ENCODE measurements around the gene LRPPRC. TPM values are rescaled to one million over a fixed set of nuclear protein-coding genes. Genes with fewer than 3 reads are reported as not detected.

The LRPPRC gene
- total and polyA plus RNA-seq, 10 of the 15 experiments (the other 5 are each of a cell fraction or from before 2014, with no cell fraction given) = 34.1 to 152 (median 97.0) TPM

GRCh38 chr2:43879261-43879660 lies 116.5 kb downstream of the LRPPRC start:
- in situ Hi-C loops (cut with MboI) = no loop called here
- Histone ChIP-seq H3K36me3 (ENCODE audit: control insufficient read depth in 2 of 2, insufficient read depth in 2 of 2, low read length in 1 of 2) (no peaks in the 10 kb centered on the region), H3K79me2 (ENCODE audit: control insufficient read depth, insufficient read depth, low read length) (no peaks in the 10 kb centered on the region), H3K27me3 (replicated peaks in 1 of 2; ENCODE audit: control insufficient read depth in 2 of 2, insufficient read depth in 2 of 2, low read length in 1 of 2) (no peaks in the 10 kb centered on the region; a peak in 1 of 4 replicates), H3K9ac (ENCODE audit: control insufficient read depth, insufficient read depth, low read length) (no peak overlapping the region), H4K20me1 (ENCODE audit: control insufficient read depth, insufficient read depth) (no peaks in the 10 kb centered on the region), H3K4me2 (ENCODE audit: control insufficient read depth, insufficient read depth) (no peak overlapping the region), H3K4me3 (no peak overlapping the region), H3K27ac (ENCODE audit: control insufficient read depth, insufficient read depth) (no peak overlapping the region), H2AFZ (ENCODE audit: control insufficient read depth, low read depth, low read length) (no peak overlapping the region), H3K9me3 (replicated peaks; ENCODE audit: control insufficient read depth, insufficient read depth, low read length) (no peaks in the 10 kb centered on the region), H3K4me1 (ENCODE audit: control insufficient read depth, insufficient read depth, low read length) (no peaks in the 10 kb centered on the region)
- SMC1A ChIA-PET (ENCODE audit: uncharacterized antibody, unreplicated experiment) = no interaction called here
- intact Hi-C loops (cut with micrococcal nuclease; ENCODE audit: unreplicated experiment) = no loop called here
- 48% methylated on average over 5 of the region's 5 CpGs for WGBS (ENCODE audit: insufficient coverage, insufficient replicate concordance, low lambda C conversion rate, missing lambda C conversion rate)
- POLR2A ChIA-PET = no interaction called here
- FAIRE-seq = no peak
- ATAC-seq = no peak
- no peak for DNase-seq (ENCODE audit: low read depth, low spot score)
- BruUV-seq (replicated peaks) = no TSS peak
- CTCF ChIA-PET = no interaction called here
- RAD21 ChIA-PET (ENCODE audit: unreplicated experiment) = no interaction called here
- no peak for TF ChIP-seq CUX1 (IDR thresholded peaks at IDR 0.05; ENCODE audit: insufficient replicate concordance, low read depth, low read length)
- TF ChIP-seq SREBF1 (IDR thresholded peaks at IDR 0.05; ENCODE audit: low read length) = no peak
- no peak for TF ChIP-seq PRDM15 (CRISPR knock-in tag; IDR thresholded peaks at IDR 0.05)
- no peak for TF ChIP-seq ZBTB40 (IDR thresholded peaks at IDR 0.05; ENCODE audit: borderline replicate concordance)
- no peak for TF ChIP-seq IRF3 (IDR thresholded peaks at IDR 0.05)
- no peak for TF ChIP-seq LARP7 (IDR thresholded peaks at IDR 0.05)
- no peak for TF ChIP-seq CHD4 (IDR thresholded peaks at IDR 0.05)
- TF ChIP-seq NFYB (IDR thresholded peaks at IDR 0.05; ENCODE audit: insufficient read depth, low read depth, low read length) = no peak
- TF ChIP-seq KLF5 (IDR thresholded peaks at IDR 0.05; ENCODE audit: partially characterized antibody) = no peak
